ENCODE measurements around the gene KLC1.

DNA sequence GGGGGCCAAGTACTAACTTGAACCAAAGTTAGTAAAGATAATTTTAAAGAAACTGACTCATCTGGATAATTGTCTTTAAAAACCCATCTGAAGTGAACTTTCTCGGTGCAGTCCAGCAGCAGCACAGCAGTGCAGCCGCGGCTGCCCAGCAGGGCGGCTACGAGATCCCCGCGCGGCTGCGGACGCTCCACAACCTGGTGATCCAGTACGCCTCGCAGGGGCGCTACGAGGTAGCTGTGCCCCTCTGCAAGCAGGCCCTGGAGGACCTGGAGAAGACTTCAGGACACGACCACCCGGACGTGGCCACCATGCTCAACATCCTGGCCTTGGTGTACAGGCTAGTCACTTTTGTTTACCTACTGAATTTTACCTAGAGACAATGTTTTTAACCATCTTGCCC is 33.6 kb downstream of the KLC1 start:
- no peak for TF ChIP-seq POLR2A (IDR thresholded peaks at IDR 0.05)
- TF ChIP-seq, protein P1, sequence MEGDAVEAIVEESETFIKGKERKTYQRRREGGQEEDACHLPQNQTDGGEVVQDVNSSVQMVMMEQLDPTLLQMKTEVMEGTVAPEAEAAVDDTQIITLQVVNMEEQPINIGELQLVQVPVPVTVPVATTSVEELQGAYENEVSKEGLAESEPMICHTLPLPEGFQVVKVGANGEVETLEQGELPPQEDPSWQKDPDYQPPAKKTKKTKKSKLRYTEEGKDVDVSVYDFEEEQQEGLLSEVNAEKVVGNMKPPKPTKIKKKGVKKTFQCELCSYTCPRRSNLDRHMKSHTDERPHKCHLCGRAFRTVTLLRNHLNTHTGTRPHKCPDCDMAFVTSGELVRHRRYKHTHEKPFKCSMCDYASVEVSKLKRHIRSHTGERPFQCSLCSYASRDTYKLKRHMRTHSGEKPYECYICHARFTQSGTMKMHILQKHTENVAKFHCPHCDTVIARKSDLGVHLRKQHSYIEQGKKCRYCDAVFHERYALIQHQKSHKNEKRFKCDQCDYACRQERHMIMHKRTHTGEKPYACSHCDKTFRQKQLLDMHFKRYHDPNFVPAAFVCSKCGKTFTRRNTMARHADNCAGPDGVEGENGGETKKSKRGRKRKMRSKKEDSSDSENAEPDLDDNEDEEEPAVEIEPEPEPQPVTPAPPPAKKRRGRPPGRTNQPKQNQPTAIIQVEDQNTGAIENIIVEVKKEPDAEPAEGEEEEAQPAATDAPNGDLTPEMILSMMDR (IDR thresholded peaks at IDR 0.05), result no peak

All from sigmoid colon (tissue), 3 donors.